HG02623 (cell line): Measurements from ENCODE around the gene MBOAT2.

Experiments
- ATAC-seq: cut with Tn5 transposase; IDR thresholded peaks from one replicate; pipeline ENCODE4 v1.9.1; 2021; ENCODE audit warnings: moderate library complexity; ENCODE audit not compliant: unreplicated experiment

The MBOAT2 gene

GRCh38 chr2:9018534-9018933 lies 15.1 kb upstream of the MBOAT2 start:
- no peak for ATAC-seq

GRCh38 chr2:9018109-9018508 lies 14.6 kb upstream of the MBOAT2 start:
- ATAC-seq: no peak

GRCh38 chr2:9017411-9017810 lies 13.9 kb upstream of the MBOAT2 start:
- no peak for ATAC-seq

GRCh38 chr2:9015998-9016397 lies 12.5 kb upstream of the MBOAT2 start:
- ATAC-seq: no peak

- no peak for ATAC-seq
Measured at GRCh38 chr2:9013403-9013802, 9.9 kb upstream of the MBOAT2 start.

- ATAC-seq: no peak
Measured at GRCh38 chr2:9010866-9011265, 7.4 kb upstream of the MBOAT2 start.

GRCh38 chr2:9008951-9009664 lies 5.6 kb upstream of the MBOAT2 start:
- ATAC-seq: no peak

- ATAC-seq: no peak
Measured at GRCh38 chr2:9006368-9006767, 2.9 kb upstream of the MBOAT2 start.

GRCh38 chr2:9004338-9005204 lies 1.1 kb upstream of the MBOAT2 start:
- ATAC-seq: no peak

GRCh38 chr2:9003366-9003615 lies 193 bp downstream of the MBOAT2 start:
- ATAC-seq: no peak

- ATAC-seq: no peak
Measured at GRCh38 chr2:9002637-9003365, 683 bp downstream of the MBOAT2 start.

- ATAC-seq: no peak
Measured at GRCh38 chr2:9002313-9002636, 1.2 kb downstream of the MBOAT2 start.

- no peak for ATAC-seq
Measured at GRCh38 chr2:9001778-9002177, 1.7 kb downstream of the MBOAT2 start.

GRCh38 chr2:9001229-9001628 lies 2.3 kb downstream of the MBOAT2 start:
- no peak for ATAC-seq

- ATAC-seq: no peak
Measured at GRCh38 chr2:9000442-9000841, 3.0 kb downstream of the MBOAT2 start.

- no peak for ATAC-seq
Measured at GRCh38 chr2:8999797-9000196, 3.7 kb downstream of the MBOAT2 start.

GRCh38 chr2:8999102-8999446 lies 4.4 kb downstream of the MBOAT2 start:
- ATAC-seq: no peak

- no peak for ATAC-seq
Measured at GRCh38 chr2:8998418-8999101, 4.9 kb downstream of the MBOAT2 start.

- no peak for ATAC-seq
Measured at GRCh38 chr2:8997631-8998030, 5.9 kb downstream of the MBOAT2 start.

GRCh38 chr2:8997108-8997507 lies 6.4 kb downstream of the MBOAT2 start:
- ATAC-seq: no peak

GRCh38 chr2:8996006-8996405 lies 7.5 kb downstream of the MBOAT2 start:
- ATAC-seq: no peak

GRCh38 chr2:8994386-8994785 lies 9.1 kb downstream of the MBOAT2 start:
- no peak for ATAC-seq
